Colonic mucosa (tissue), 4 donors: Measurements from ENCODE around the gene YY2. TPM values are rescaled to one million over a fixed set of nuclear protein-coding genes. Genes with fewer than 3 reads are reported as not detected.
"Not testable (repeated sequence)": the region's sequence is repeated elsewhere in the genome, so short reads cannot be mapped to it uniquely, and the experiment has no call there.

Source experiments
- DNase-seq: peaks from one replicate; pipeline ENCODE4 v3.0.0-alpha.2; 2020
- H3K27ac ChIP-seq: fragments of 200-600 bp; one replicate; pipeline ENCODE4 v1.8.0; 2021
- H3K27me3 ChIP-seq: fragments of 200-600 bp; one replicate; pipeline ENCODE4 v1.8.0; 2021
- H3K36me3 ChIP-seq: fragments of 200-600 bp; one replicate; pipeline ENCODE4 v1.8.0; 2021
- H3K4me1 ChIP-seq: fragments of 200-600 bp; one replicate; pipeline ENCODE4 v1.8.0; 2021; ENCODE audit warnings: mild to moderate bottlenecking
- H3K4me3 ChIP-seq: fragments of 200-600 bp; one replicate; pipeline ENCODE4 v1.8.0; 2021
- H3K9ac ChIP-seq, 2 donors: one replicate each; pipeline ENCODE4 v1.7.0; 2013; ENCODE audit warnings: control low read depth in 2 of 2, low read depth in 2 of 2, low read length in 2 of 2
- H3K9me3 ChIP-seq: fragments of 200-600 bp; one replicate; pipeline ENCODE4 v1.8.0; 2021
- CTCF ChIP-seq: fragments of 200-600 bp; IDR thresholded peaks from one replicate; pipeline ENCODE4 v1.8.0; 2022; ENCODE audit warnings: antibody characterized with exemption, mild to moderate bottlenecking
- intact Hi-C: fragments of 100-400 bp; cut with DNase I; formaldehyde crosslinking; loops from one replicate; pipeline ENCODE4 v1.14.1; 2022
- total RNA-seq, 2 donors: library from RNA; stranded (reverse); fragmentation: NEBNext Ultra II Directional in 1 of 2; extraction: Animal tissue kit (Norgen Biotek cat#: 25700) in 1 of 2; gene quantifications; one replicate each; pipeline ENCODE4 v1.2.1, GENCODE V29; 2021
- donor health status: healthy.
- donor health status: DM: no; HTN: no; CAD: no.
- donor health status: DM: no; HTN: no; CAD: no.

YY2 gene
- total RNA-seq, 2 donors from 2014 or later = 0.66 to 1.5 TPM

- Histone ChIP-seq H3K9ac (no peak overlapping the region), H3K9me3 (no peaks in the 10 kb centered on the region), H3K27ac (no peak overlapping the region), H3K4me1 (no peaks in the 10 kb centered on the region), H3K4me3 (no peak overlapping the region), H3K27me3 (no peaks in the 10 kb centered on the region), H3K36me3 (no peaks in the 10 kb centered on the region)
- intact Hi-C loops = no loop called here
- DNase-seq = no peak
- TF ChIP-seq CTCF = no peak
These were observed 17.4 kb downstream of the YY2 start for GRCh38 chrX:21873063-21873775.

GRCh38 chrX:21874182-21874581 lies 18.4 kb downstream of the YY2 start:
- H3K4me1 ChIP-seq, intact Hi-C loops, H3K9ac ChIP-seq, H3K27ac ChIP-seq, H3K36me3 ChIP-seq, H3K4me3 ChIP-seq, H3K9me3 ChIP-seq, DNase-seq, H3K27me3 ChIP-seq: not testable (repeated sequence)

- no peaks in the 10 kb centered on the region for H3K9me3 ChIP-seq
- H3K27ac ChIP-seq = no peak overlapping the region
- no peaks in the 10 kb centered on the region for H3K4me1 ChIP-seq
- no peak overlapping the region for H3K4me3 ChIP-seq
- no peaks in the 10 kb centered on the region for H3K36me3 ChIP-seq
- no peak for TF ChIP-seq CTCF
- no peak for DNase-seq
- intact Hi-C loops = no loop called here
- no peaks in the 10 kb centered on the region for H3K27me3 ChIP-seq
- no peak overlapping the region for H3K9ac ChIP-seq
These were observed 19.2 kb downstream of the YY2 start for GRCh38 chrX:21875013-21875412.

- TF ChIP-seq CTCF = no peak
- Histone ChIP-seq H3K9me3 (no peaks in the 10 kb centered on the region), H3K27me3 (no peaks in the 10 kb centered on the region), H3K4me1 (no peaks in the 10 kb centered on the region), H3K9ac (no peak overlapping the region), H3K36me3 (no peaks in the 10 kb centered on the region), H3K27ac (no peak overlapping the region), H3K4me3 (no peak overlapping the region)
- intact Hi-C loops = no loop called here
- DNase-seq = no peak
These were observed 26.2 kb downstream of the YY2 start for GRCh38 chrX:21881881-21882574.

- no peaks in the 10 kb centered on the region for H3K9me3 ChIP-seq
- TF ChIP-seq CTCF = no peak
- intact Hi-C loops = no loop called here
- no peaks in the 10 kb centered on the region for H3K36me3 ChIP-seq
- H3K27me3 ChIP-seq = no peaks in the 10 kb centered on the region
- H3K9ac ChIP-seq = no peak overlapping the region
- H3K4me1 ChIP-seq = no peaks in the 10 kb centered on the region
- peak; percentile 21 for DNase-seq
- H3K27ac ChIP-seq = no peak overlapping the region
- no peak overlapping the region for H3K4me3 ChIP-seq
These were observed 27.5 kb downstream of the YY2 start for GRCh38 chrX:21883258-21883657.

- Histone ChIP-seq H3K9ac (no peak overlapping the region), H3K4me1 (no peaks in the 10 kb centered on the region), H3K9me3 (no peaks in the 10 kb centered on the region), H3K36me3 (no peaks in the 10 kb centered on the region), H3K27ac (no peak overlapping the region), H3K4me3 (no peak overlapping the region), H3K27me3 (no peaks in the 10 kb centered on the region)
- TF ChIP-seq CTCF = no peak
- intact Hi-C loops = no loop called here
- DNase-seq = no peak
These were observed 29.8 kb downstream of the YY2 start for GRCh38 chrX:21885568-21885967.
